Adrenal gland (tissue), 5 donors: ENCODE measurements around the gene MROH7.

Experiments
- POLR2A ChIP-seq, 2 donors: fragments of 450-650 bp; IDR thresholded peaks; one replicate each; pipeline ENCODE4 v1.6.1; 2017; ENCODE audit warnings: antibody characterized with exemption in 2 of 2, mild to moderate bottlenecking in 2 of 2, moderate library complexity in 1 of 2
- TF ChIP-seq, protein P1 (sequence below), 6 experiments: fragments of 450-650 bp in 4 of 6; fragments of 200-600 bp in 2 of 6; sonication (generic) in 1 of 6; IDR thresholded peaks; 1 replicate in 5 of 6; 2 replicates in 1 of 6; pipeline versions ENCODE4 v1.5.1 to v1.8.0; 2016 to 2021; ENCODE audit warnings: antibody characterized with exemption in 6 of 6, mild to moderate bottlenecking in 2 of 6, moderate library complexity in 1 of 6
- donor health status: DM: no; HTN: no; CAD: no.

- TF ChIP-seq, protein P1, sequence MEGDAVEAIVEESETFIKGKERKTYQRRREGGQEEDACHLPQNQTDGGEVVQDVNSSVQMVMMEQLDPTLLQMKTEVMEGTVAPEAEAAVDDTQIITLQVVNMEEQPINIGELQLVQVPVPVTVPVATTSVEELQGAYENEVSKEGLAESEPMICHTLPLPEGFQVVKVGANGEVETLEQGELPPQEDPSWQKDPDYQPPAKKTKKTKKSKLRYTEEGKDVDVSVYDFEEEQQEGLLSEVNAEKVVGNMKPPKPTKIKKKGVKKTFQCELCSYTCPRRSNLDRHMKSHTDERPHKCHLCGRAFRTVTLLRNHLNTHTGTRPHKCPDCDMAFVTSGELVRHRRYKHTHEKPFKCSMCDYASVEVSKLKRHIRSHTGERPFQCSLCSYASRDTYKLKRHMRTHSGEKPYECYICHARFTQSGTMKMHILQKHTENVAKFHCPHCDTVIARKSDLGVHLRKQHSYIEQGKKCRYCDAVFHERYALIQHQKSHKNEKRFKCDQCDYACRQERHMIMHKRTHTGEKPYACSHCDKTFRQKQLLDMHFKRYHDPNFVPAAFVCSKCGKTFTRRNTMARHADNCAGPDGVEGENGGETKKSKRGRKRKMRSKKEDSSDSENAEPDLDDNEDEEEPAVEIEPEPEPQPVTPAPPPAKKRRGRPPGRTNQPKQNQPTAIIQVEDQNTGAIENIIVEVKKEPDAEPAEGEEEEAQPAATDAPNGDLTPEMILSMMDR (IDR thresholded peaks at IDR 0.05), result no peak
- TF ChIP-seq POLR2A (IDR thresholded peaks at IDR 0.05), result no peak
Measured at GRCh38 chr1:54651608-54652007, 10.0 kb downstream of the MROH7 start.
